ENCODE data around the gene NIN. TPM values are rescaled to one million over a fixed set of nuclear protein-coding genes. Genes with fewer than 3 reads are reported as not detected.

The NIN gene
- total RNA-seq, 1 experiment from 2014 or later = 26.6 TPM

GRCh38 chr14:50780393-50780792 is 50.6 kb downstream of the NIN start:
- CTCF ChIA-PET = no interaction called here

GRCh38 chr14:50778721-50779483 is 52.1 kb downstream of the NIN start:
- DNase-seq = no peak
- no peaks in the 10 kb centered on the region for H3K27me3 Mint-ChIP-seq (ENCODE audit: unreplicated experiment)
- H3K27ac Mint-ChIP-seq (ENCODE audit: unreplicated experiment) = no peak overlapping the region
- CTCF ChIA-PET = interaction anchor here (0.8 to 4.1 kb wide), 3 partner anchors 16 to 461 kb away, joined by 3 to 17 read pairs (median 3); no protein-coding TSS in a partner anchor
- no peak overlapping the region for H3K4me3 Mint-ChIP-seq (ENCODE audit: low read depth, unreplicated experiment)
- no peaks in the 10 kb centered on the region for H3K4me1 Mint-ChIP-seq (ENCODE audit: low read depth, unreplicated experiment)
- no peaks in the 10 kb centered on the region for H3K9me3 Mint-ChIP-seq (ENCODE audit: low read depth, unreplicated experiment)
- intact Hi-C loops (cut with micrococcal nuclease; ENCODE audit: unreplicated experiment) = loop anchor here (2.0 to 5.0 kb wide), 2 partner anchors 236 to 457 kb away; no protein-coding TSS in a partner anchor
- TF ChIP-seq CTCF (IDR thresholded peaks at IDR 0.05; ENCODE audit: unreplicated experiment) = no peak
- BruUV-seq (replicated peaks) = no TSS peak
- peaks cover 8% of the 10 kb centered on the region for H3K36me3 Mint-ChIP-seq (ENCODE audit: insufficient read depth, unreplicated experiment)

More at GRCh38 chr14:50780393-50780792, 50.6 kb downstream of the NIN start:
- H3K27ac Mint-ChIP-seq (ENCODE audit: unreplicated experiment) = no peak overlapping the region
- peaks cover 5% of the 10 kb centered on the region for H3K36me3 Mint-ChIP-seq (ENCODE audit: insufficient read depth, unreplicated experiment)
- intact Hi-C loops (cut with micrococcal nuclease; ENCODE audit: unreplicated experiment) = no loop called here
- H3K27me3 Mint-ChIP-seq (ENCODE audit: unreplicated experiment) = no peaks in the 10 kb centered on the region
- DNase-seq = no peak
- no peak overlapping the region for H3K4me3 Mint-ChIP-seq (ENCODE audit: low read depth, unreplicated experiment)
- no peak for TF ChIP-seq CTCF (IDR thresholded peaks at IDR 0.05; ENCODE audit: unreplicated experiment)
- no peaks in the 10 kb centered on the region for H3K4me1 Mint-ChIP-seq (ENCODE audit: low read depth, unreplicated experiment)
- no peaks in the 10 kb centered on the region for H3K9me3 Mint-ChIP-seq (ENCODE audit: low read depth, unreplicated experiment)
- no TSS peak for BruUV-seq (replicated peaks)

GRCh38 chr14:50776522-50776921 is 54.4 kb downstream of the NIN start:
- Mint-ChIP-seq H3K36me3 (ENCODE audit: insufficient read depth, unreplicated experiment) (peaks cover 13% of the 10 kb centered on the region), H3K27ac (ENCODE audit: unreplicated experiment) (no peak overlapping the region), H3K9me3 (ENCODE audit: low read depth, unreplicated experiment) (no peaks in the 10 kb centered on the region), H3K27me3 (ENCODE audit: unreplicated experiment) (no peaks in the 10 kb centered on the region), H3K4me1 (ENCODE audit: low read depth, unreplicated experiment) (no peaks in the 10 kb centered on the region), H3K4me3 (ENCODE audit: low read depth, unreplicated experiment) (no peak overlapping the region)
- no peak for TF ChIP-seq CTCF (IDR thresholded peaks at IDR 0.05; ENCODE audit: unreplicated experiment)
- no TSS peak for BruUV-seq (replicated peaks)
- no peak for DNase-seq
- CTCF ChIA-PET = interaction anchor here (1.4 to 4.1 kb wide), 4 partner anchors 19 to 175 kb away, joined by 3 to 17 read pairs (median 6); no protein-coding TSS in a partner anchor
- intact Hi-C loops (cut with micrococcal nuclease; ENCODE audit: unreplicated experiment) = loop anchor here (5.0 kb wide), 1 partner anchor 454 kb away; no protein-coding TSS in a partner anchor

GRCh38 chr14:50775357-50775756 is 55.6 kb downstream of the NIN start:
- Mint-ChIP-seq H3K27me3 (ENCODE audit: unreplicated experiment) (no peaks in the 10 kb centered on the region), H3K4me1 (ENCODE audit: low read depth, unreplicated experiment) (no peaks in the 10 kb centered on the region), H3K9me3 (ENCODE audit: low read depth, unreplicated experiment) (no peaks in the 10 kb centered on the region), H3K27ac (ENCODE audit: unreplicated experiment) (no peak overlapping the region), H3K36me3 (ENCODE audit: insufficient read depth, unreplicated experiment) (peaks cover 13% of the 10 kb centered on the region), H3K4me3 (ENCODE audit: low read depth, unreplicated experiment) (no peak overlapping the region)
- no TSS peak for BruUV-seq (replicated peaks)
- intact Hi-C loops (cut with micrococcal nuclease; ENCODE audit: unreplicated experiment) = loop anchor here (5.0 kb wide), 1 partner anchor 453 kb away; no protein-coding TSS in a partner anchor
- CTCF ChIA-PET = interaction anchor here (0.7 to 4.1 kb wide), 4 partner anchors 18 to 156 kb away, joined by 3 to 17 read pairs (median 4); no protein-coding TSS in a partner anchor
- DNase-seq = no peak
- no peak for TF ChIP-seq CTCF (IDR thresholded peaks at IDR 0.05; ENCODE audit: unreplicated experiment)
